GM19455 (cell line): ENCODE measurements around the gene ANKS1B.
"Not testable (repeated sequence)": the region's sequence is repeated elsewhere in the genome, so short reads cannot be mapped to it uniquely, and the experiment has no call there.

Experiments
- ATAC-seq: cut with Tn5 transposase; IDR thresholded peaks from one replicate; pipeline ENCODE4 v1.9.1; 2021; ENCODE audit not compliant: unreplicated experiment

The ANKS1B gene

GRCh38 chr12:99284161-99284560, 700.6 kb downstream of the ANKS1B start:
- ATAC-seq: no peak

GRCh38 chr12:99282624-99283023, 702.1 kb downstream of the ANKS1B start:
- ATAC-seq: no peak

- no peak for ATAC-seq
Observed at GRCh38 chr12:99282086-99282485, 702.6 kb downstream of the ANKS1B start.

GRCh38 chr12:99281277-99281676, 703.5 kb downstream of the ANKS1B start:
- no peak for ATAC-seq

- no peak for ATAC-seq
Observed at GRCh38 chr12:99278899-99279298, 705.8 kb downstream of the ANKS1B start.

GRCh38 chr12:99277591-99278379, 707.0 kb downstream of the ANKS1B start:
- no peak for ATAC-seq

GRCh38 chr12:99271071-99271470, 713.7 kb downstream of the ANKS1B start:
- ATAC-seq: no peak

GRCh38 chr12:99267038-99267437, 717.7 kb downstream of the ANKS1B start:
- no peak for ATAC-seq

- ATAC-seq: no peak
Observed at GRCh38 chr12:99265648-99266047, 719.1 kb downstream of the ANKS1B start.

GRCh38 chr12:99261256-99261655, 723.5 kb downstream of the ANKS1B start:
- no peak for ATAC-seq

GRCh38 chr12:99260456-99260996, 724.2 kb downstream of the ANKS1B start:
- no peak for ATAC-seq

- no peak for ATAC-seq
Observed at GRCh38 chr12:99259040-99259934, 725.4 kb downstream of the ANKS1B start.

- ATAC-seq: no peak
Observed at GRCh38 chr12:99257672-99258071, 727.1 kb downstream of the ANKS1B start.

GRCh38 chr12:99253068-99253467, 731.7 kb downstream of the ANKS1B start:
- ATAC-seq: no peak

GRCh38 chr12:99250091-99250490, 734.6 kb downstream of the ANKS1B start:
- ATAC-seq: no peak

GRCh38 chr12:99249543-99249942, 735.2 kb downstream of the ANKS1B start:
- no peak for ATAC-seq

GRCh38 chr12:99237907-99238538, 746.7 kb downstream of the ANKS1B start:
- not testable (repeated sequence) for ATAC-seq

GRCh38 chr12:99235381-99235780, 749.4 kb downstream of the ANKS1B start:
- no peak for ATAC-seq

GRCh38 chr12:99234702-99235101, 750.0 kb downstream of the ANKS1B start:
- no peak for ATAC-seq

GRCh38 chr12:99232324-99232723, 752.4 kb downstream of the ANKS1B start:
- ATAC-seq: no peak

- no peak for ATAC-seq
Observed at GRCh38 chr12:99231031-99231430, 753.7 kb downstream of the ANKS1B start.
